Endothelial cell (in vitro differentiated cells): Measurements from ENCODE around the gene AGBL1. TPM values are rescaled to one million over a fixed set of nuclear protein-coding genes. Genes with fewer than 3 reads are reported as not detected.

ENCODE experiments used
- DNase-seq: peaks from one replicate; pipeline ENCODE4 v3.0.0; 2021; ENCODE audit warnings: low spot score
- H3K27ac Mint-ChIP-seq: one replicate; pipeline ENCODE4 v1.8.0; 2021; ENCODE audit warnings: mixed read lengths, inconsistent platforms; ENCODE audit not compliant: unreplicated experiment
- H3K27me3 Mint-ChIP-seq: one replicate; pipeline ENCODE4 v1.8.0; 2021; ENCODE audit warnings: mild to moderate bottlenecking, moderate library complexity, mixed read lengths, inconsistent platforms; ENCODE audit not compliant: unreplicated experiment
- H3K36me3 Mint-ChIP-seq: one replicate; pipeline ENCODE4 v1.8.0; 2021; ENCODE audit warnings: mild to moderate bottlenecking, low read depth, mixed read lengths, inconsistent platforms; ENCODE audit not compliant: unreplicated experiment
- H3K4me1 Mint-ChIP-seq: one replicate; pipeline ENCODE4 v1.8.0; 2021; ENCODE audit warnings: mild to moderate bottlenecking, mixed read lengths, inconsistent platforms; ENCODE audit not compliant: unreplicated experiment
- H3K4me3 Mint-ChIP-seq: one replicate; pipeline ENCODE4 v1.8.0; 2021; ENCODE audit warnings: mild to moderate bottlenecking, mixed read lengths, inconsistent platforms; ENCODE audit not compliant: unreplicated experiment
- H3K9me3 Mint-ChIP-seq: one replicate; pipeline ENCODE4 v1.8.0; 2021; ENCODE audit warnings: mixed read lengths, inconsistent platforms; ENCODE audit not compliant: unreplicated experiment
- CTCF ChIP-seq: fragments of 200-600 bp; sonication (generic); IDR thresholded peaks from one replicate; pipeline ENCODE4 v1.5.0; 2021; ENCODE audit warnings: antibody characterized with exemption; ENCODE audit not compliant: unreplicated experiment
- total RNA-seq: library from RNA; stranded (reverse); fragmentation: NEBNext Ultra II Directional; extraction: Animal tissue kit (Norgen Biotek cat#: 25700); gene quantifications from one replicate; pipeline ENCODE4 v1.2.1, GENCODE V29; 2021; ENCODE audit not compliant: unreplicated experiment

AGBL1 gene
- total RNA-seq, 1 donor from 2014 or later = 0.03 TPM

DNA sequence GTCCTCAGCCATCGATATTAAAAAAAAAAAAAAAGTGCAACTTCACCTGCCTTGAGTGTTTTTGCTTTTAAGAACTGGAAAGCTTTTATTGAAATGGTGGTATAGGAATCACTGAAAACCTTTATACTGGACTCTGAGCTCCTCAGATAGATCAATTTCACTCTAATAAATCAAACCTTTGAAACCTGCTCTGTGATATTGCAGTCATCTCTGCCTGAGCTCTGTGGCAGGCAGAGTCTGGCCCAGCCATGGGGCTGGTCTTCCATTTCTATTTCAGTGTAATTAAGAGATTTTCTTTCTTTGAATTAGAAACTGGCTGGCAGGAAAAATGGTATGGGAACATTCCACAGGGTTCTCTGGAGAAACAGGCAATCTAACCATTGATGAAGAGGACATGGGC, 762.5 kb downstream of the AGBL1 start:
- Mint-ChIP-seq H3K36me3 (no peaks in the 10 kb centered on the region), H3K4me1 (peaks cover under 1% of the 10 kb centered on the region), H3K27me3 (no peaks in the 10 kb centered on the region), H3K9me3 (no peaks in the 10 kb centered on the region), H3K27ac (no peak overlapping the region), H3K4me3 (no peak overlapping the region)
- TF ChIP-seq CTCF = no peak
- DNase-seq = no peak

GRCh38 chr15:86846036-86846435, 766.4 kb downstream of the AGBL1 start:
- Mint-ChIP-seq H3K4me3 (no peak overlapping the region), H3K27ac (no peak overlapping the region), H3K4me1 (peaks cover 25% of the 10 kb centered on the region)

GRCh38 chr15:86849136-86849535, 769.5 kb downstream of the AGBL1 start:
- TF ChIP-seq CTCF = no peak
- no peaks in the 10 kb centered on the region for H3K9me3 Mint-ChIP-seq
- no peaks in the 10 kb centered on the region for H3K36me3 Mint-ChIP-seq
- H3K4me1 Mint-ChIP-seq = peaks cover 25% of the 10 kb centered on the region
- no peaks in the 10 kb centered on the region for H3K27me3 Mint-ChIP-seq
- H3K27ac Mint-ChIP-seq = no peak overlapping the region
- H3K4me3 Mint-ChIP-seq = no peak overlapping the region
- DNase-seq = no peak

More at GRCh38 chr15:86846036-86846435, 766.4 kb downstream of the AGBL1 start:
- no peaks in the 10 kb centered on the region for H3K9me3 Mint-ChIP-seq
- H3K36me3 Mint-ChIP-seq = no peaks in the 10 kb centered on the region
- no peaks in the 10 kb centered on the region for H3K27me3 Mint-ChIP-seq
- TF ChIP-seq CTCF = no peak
- DNase-seq = no peak

- Mint-ChIP-seq H3K27ac (no peak overlapping the region), H3K27me3 (no peaks in the 10 kb centered on the region), H3K9me3 (no peaks in the 10 kb centered on the region), H3K36me3 (no peaks in the 10 kb centered on the region), H3K4me1 (peaks cover 25% of the 10 kb centered on the region), H3K4me3 (no peak overlapping the region)
- no peak for DNase-seq
- TF ChIP-seq CTCF = no peak
Measured at GRCh38 chr15:86849558-86850285, 770.1 kb downstream of the AGBL1 start.

DNA sequence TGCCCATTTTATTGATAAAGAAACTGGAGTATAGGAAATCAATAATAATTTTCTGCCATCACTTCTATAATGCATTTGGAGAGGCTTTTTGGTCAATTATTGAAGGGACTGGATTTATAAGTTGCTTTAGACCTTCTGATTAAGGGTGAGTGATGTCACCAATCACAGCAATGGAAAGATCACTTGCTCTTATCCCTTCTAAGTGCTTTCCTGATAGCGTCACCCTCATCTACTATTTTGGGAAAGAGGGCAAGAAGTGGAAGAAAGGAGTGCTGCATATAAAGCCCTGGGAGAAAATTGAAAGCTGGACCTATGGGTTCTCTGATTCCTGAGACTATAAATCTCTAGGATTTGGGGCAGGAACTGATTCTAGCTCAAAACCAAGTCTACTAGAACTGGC, 771.3 kb downstream of the AGBL1 start:
- Mint-ChIP-seq H3K9me3 (no peaks in the 10 kb centered on the region), H3K4me3 (no peak overlapping the region), H3K4me1 (peaks cover 25% of the 10 kb centered on the region), H3K36me3 (no peaks in the 10 kb centered on the region), H3K27me3 (no peaks in the 10 kb centered on the region), H3K27ac (no peak overlapping the region)
- TF ChIP-seq CTCF = no peak
- DNase-seq = no peak
